RPMI7951 (cell line): ENCODE results near the gene ARHGDIA. TPM values are rescaled to one million over a fixed set of nuclear protein-coding genes. Genes with fewer than 3 reads are reported as not detected.
"Not testable (repeated sequence)": the region's sequence is repeated elsewhere in the genome, so short reads cannot be mapped to it uniquely, and the experiment has no call there.

Source experiments
- DNase-seq: peaks from one replicate; pipeline ENCODE4 v3.0.0-alpha.2; 2012; ENCODE audit warnings: low read depth
- total RNA-seq: library from RNA; depleted of rRNA; stranded (reverse); fragments of >200 nt; shearing (Covaris generic); gene quantifications from 2 replicates; pipeline ENCODE4 v1.2.3, GENCODE V29; 2014; rRNA removed

ARHGDIA gene
- 137 and 170 TPM in 2 replicates for total RNA-seq

DNA sequence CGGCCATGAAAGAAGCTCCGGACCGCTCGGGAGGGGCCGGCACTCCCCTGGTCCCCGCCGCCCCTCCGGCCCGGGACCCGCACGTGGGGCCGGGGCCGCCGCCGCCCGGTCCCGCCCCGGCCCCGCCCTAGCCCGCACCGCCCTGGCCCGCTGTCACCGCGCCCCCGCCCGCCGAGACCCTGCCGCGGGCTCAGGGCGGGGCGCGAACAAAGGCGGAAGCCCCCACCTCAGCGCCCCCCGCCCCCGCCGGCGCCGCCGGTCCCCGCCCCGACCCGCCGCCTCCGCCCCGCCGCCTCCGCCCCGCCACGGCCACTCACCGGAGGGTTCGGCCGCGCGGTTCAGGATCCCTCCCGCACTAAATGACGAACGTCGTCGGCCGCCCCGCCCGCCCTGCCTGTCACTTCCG, at the start of gene ARHGDIA:
Gene ARHGDIA (minus strand): TSS at position 357 of the 406 bp plus-strand sequence. CDS start 1,407 bp downstream, outside the sequence.
- no peak for DNase-seq

DNA sequence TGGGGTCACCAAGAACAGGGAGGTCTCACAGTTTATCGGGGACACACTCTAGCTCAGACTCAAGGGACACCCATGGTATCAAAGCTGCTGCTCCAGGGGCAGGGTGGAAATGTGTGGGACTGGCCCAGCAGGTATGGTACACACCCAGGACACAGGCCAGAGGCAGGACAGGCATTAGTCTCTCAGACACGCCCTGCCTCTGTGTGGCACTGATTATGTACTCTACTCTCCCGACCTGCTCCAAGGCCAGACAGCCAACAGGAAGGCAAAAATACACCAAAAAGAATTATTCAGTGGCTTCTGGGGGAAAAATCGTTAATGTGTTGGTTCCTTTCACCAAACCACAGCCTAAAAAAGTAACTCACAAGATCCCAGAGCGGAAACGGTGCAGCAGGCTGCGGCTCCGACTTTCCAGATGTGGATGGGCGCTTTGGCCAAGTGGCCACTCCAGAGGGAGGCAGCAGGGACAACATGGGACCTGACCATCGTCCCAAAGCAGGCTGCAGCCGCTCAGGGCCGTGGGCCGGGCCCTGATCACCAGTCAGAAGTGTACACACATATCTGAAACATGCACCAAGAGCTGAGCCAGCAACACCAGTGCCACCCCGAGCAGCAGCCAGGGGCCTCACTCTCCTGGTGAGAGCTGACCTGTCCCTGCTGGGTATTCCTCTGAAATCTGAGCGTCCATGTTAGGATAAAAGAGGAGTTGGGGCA, 47.9 kb upstream of the ARHGDIA start:
- DNase-seq, result no peak

DNA sequence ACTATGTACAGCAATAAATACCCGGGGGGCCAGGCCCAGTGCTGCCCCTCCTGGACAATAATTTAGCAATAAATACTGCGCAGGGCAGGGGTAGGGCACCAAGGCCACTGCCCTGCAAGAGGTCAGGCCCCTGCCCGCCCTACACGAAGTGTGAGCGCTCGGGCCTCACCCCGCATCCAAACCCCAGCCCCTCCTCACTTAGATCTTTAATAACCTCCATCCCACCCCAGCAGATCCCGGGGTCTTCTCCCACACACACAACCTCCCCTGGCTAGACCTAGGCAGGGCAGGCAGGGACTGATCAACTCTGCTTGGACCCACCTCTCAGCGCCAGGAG, 47.2 kb upstream of the ARHGDIA start:
- DNase-seq, result not testable (repeated sequence)

DNA sequence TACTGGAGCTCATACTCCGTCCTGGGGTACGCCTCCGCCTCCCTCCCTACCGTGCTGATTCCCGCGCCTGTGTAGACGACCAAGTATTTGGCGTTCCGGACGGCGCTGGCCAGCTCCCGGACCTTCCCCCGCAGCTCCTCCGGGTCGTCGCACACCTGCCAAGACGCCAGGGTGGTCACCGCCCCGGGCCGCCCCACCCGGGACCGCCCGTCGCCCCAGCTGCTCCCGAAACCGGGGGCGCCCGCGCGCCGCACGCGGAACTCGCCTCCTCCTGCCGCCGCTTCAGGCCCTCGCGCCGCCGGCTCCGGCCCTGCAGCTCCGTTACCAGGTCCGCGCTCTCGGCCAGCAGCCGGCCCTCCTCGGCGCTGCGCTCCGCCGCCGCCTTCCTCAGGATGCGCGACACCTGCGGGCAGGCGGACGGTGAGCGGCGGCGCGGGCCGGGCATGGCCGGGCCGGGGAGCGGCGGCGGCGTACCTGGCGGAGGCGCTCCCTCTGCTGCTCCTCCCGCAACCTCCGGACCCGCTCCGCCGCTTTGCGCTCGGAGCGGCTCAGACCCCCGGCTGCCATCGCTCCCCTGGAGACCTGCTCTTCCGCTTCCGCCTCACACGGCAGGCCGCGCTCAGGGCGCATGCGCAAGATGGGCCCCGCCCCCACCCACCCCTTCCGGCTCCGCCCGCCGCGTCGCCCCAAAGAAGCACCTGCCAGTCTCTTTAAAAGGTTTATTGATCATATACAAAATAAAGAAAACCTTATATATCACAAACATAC, 46.6 kb upstream of the ARHGDIA start, which contains the start of gene SIRT7:
Gene SIRT7 (minus strand): TSS at position 612 of the 768 bp plus-strand sequence. CDS start 45 bp downstream, at position 567.
- DNase-seq, result peak; percentile 63

DNA sequence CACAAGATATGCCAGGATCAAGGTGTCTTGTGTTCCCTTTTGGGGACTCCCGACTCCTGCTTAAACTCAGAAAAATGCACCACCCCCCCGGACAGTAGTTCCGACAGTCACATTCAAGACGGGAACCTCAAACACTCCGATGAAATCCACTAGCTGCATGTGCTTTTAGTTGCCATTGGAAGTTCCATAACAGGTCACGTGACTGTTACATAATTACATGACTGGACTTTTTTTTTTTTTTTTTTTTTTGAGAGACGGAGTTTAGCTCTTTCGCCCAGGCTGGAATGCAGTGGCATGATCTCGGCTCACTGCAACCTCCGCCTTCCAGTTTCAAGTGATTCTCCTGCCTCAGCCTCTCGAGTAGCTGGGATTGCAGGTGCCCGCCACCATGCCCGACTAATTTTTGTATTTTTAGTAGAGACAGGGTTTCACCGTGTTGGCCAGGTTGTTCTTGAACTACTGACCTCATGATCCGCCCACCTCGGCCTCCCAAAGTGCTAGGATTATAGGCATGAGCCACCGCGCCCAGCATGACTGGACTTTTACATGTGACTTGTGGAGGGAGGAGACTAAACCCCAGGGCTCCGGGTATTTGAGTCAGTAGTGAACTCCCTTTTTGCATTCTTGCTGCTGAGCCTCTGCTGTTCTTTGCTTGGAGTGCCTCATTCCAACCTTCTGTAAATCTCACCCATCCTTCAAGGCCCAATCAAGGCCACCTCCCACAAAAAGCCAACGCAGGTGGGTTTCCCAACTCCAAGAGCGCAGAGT, 45.3 kb upstream of the ARHGDIA start:
- peak; percentile 68 for DNase-seq

DNA sequence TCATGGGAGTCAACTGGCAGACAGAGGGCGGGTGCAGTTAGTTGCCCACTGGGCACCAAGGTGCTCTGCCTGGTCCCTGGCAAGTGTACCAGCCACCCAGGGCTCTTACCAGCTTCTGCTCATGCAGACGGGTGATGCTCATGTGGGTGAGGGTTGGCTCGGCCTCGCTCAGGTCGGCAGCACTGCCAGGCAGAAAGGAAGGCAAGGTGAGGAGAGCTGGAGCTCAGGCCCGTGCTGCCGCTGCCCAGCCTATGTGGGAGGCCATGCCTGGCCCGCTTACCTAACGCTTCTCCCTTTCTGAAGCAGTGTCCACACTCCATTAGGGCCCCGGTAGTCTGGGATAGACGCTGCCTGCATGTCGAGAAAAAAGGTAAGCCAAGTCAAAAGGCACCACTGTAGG, 44.2 kb upstream of the ARHGDIA start:
- no peak for DNase-seq

DNA sequence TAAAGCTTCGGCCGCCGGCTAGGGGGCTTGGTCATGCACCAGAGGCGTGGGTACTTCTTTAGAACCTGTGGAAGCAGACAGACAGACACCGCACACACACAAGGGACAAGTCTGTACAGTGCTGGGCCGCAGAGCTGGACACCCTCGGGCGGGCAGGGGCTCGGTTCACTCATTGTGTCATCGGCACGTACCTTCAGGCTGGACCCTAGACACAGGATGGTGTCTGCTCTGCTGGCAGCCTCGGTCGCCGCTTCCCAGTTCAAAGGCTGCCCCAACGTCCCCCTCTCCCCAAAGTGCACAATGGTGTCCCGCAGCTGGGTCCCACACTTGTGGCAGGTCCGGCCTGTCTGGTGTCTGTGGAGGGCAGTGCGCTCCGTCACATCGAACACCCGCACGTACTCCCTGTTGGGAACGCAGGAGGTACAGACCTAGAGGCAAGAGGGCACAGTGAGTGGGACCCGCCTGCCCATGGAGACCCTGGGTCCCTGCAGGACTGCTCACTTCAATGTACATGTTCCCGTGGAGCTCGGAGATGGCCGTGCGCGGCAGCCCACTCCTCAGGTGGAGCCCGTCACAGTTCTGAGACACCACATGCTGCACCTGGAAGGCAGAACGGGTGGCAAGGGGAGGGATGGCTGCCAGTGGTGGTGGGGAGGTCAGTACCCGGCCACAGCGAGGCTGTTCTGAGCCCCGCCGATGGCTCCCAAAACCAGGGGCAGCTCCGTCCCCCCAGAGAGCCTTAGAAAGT, 43.1 kb upstream of the ARHGDIA start:
- DNase-seq, result no peak

DNA sequence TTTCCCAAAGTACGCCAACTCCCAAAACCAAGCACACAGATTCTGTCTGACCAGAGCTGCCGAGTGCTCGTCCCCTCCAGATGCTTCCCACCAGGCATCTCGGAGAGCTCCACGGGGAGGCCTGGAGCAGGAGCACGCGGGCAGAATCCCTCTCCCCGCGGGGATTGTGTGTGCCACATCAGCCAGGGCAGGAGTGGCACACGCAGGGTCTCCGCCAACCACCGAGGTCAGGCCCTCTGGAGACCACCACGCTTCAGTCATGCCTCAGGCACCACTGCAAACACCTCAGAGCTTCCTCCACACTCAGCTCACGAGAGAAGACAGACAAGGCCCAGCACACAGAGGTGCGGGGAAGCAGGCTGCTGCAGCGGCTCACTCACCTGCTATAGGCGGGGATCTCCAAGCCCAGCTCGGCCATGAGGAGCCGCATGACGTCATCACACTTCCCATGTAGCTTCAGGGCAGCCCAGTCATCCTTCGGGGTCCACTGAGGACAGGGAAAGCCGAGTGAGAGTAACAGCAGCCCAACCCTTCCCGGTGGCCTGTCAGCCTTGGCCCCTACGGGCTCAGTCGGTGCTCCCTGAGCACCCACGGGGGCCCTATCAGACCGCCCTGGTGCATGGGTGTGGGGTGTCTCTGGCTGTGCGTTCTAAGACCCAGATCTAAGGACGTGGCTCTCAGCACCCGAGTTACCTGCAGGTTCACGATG, 42.4 kb upstream of the ARHGDIA start:
- DNase-seq, result no peak

DNA sequence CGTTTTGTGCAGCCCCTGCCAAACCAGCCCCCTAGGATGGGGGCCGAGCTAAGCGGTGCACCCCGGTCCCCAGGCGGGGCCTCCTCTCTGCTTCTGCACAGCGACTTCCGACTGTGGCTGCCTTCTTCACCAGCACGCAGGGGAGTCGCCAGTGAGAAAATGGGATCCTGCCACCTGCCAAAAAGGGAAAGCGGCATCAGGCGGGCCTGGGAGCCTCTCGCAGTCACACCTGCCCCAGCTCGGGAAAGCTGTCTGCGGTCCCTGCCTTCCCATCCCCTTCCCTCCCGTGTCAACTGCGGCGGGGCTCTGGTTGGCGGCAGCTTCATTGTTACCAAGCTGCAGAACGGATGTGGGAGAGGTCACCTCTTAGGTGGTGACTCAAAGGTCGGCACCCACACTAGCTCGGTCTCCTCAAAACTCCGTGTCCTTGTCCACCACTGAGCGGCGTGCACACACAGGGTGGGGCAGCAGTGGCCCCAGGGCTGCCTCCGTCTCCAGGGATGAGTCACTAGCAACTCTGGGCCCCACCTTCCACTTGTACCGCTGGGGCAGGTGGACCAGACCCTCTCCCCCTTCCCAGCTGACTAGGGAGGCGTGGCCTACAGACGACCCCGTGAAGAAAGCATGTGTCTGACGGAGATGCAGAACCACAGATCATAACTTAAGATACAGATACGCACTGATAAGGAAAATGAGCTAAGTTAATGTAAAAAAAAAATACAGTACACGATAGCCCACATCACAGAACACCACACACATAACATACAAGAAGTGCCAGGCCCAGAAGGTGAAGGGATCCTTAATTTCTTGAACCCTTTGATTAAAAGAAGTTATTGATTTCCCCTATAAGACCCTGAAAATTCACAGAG, 41.5 kb upstream of the ARHGDIA start:
- no peak for DNase-seq

DNA sequence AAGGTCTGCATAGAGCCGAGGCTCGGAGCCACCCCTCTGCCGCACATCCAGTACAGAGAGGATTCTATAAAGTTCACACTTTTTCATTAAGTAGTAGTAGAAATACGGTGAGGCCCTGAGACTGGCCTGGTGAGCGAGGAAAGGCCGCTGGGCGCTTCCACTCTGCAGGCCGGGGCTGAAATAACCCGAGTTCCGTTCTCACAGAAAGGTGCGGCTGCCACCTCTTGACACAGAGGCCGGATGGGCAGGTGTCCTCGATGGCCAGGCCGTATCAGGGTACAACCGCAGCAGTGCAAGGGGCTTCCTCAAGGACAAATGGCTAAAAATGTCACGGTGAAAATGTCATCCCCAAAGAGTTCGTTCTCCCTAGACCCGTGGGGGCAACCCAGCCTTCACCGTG, 40.8 kb upstream of the ARHGDIA start:
- no peak for DNase-seq

DNA sequence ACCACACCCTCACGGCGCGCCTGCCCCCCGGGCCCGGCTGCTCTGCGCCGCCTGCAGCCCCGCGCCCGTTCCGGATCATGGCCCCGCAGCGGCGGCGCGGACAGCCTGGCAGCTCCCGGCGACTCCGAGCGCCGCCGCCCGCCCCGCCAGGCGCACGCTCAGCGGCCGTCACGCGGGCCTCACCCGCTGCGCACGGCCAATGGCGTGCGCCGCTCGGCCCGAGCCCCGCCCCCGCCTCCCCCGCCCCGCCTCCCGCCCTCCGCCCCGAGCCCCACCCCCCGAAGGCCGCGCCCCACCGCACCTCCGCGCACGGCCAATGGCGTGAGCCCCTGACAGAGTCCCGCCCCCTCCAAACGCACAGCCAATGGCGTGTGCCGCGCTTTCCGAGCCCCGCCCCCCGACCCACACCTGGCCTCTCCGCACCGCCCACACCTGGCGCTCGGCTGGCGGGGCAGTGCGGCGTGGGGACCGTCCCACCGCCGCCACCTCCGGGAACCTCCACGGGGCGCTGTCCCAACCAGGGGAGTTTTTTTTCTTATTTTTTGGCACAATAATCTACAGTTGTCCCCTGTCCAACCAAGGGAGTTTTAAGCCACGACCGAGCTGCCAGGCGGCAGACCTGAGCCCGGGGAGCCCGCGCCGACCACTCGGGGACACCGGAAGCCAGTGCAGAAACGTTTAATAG, 40.3 kb upstream of the ARHGDIA start, which contains the start of gene PCYT2:
Gene PCYT2 (minus strand): TSS at position 123 of the 685 bp plus-strand sequence. CDS start 44 bp downstream, at position 79.
- DNase-seq, result peak; percentile 74

DNA sequence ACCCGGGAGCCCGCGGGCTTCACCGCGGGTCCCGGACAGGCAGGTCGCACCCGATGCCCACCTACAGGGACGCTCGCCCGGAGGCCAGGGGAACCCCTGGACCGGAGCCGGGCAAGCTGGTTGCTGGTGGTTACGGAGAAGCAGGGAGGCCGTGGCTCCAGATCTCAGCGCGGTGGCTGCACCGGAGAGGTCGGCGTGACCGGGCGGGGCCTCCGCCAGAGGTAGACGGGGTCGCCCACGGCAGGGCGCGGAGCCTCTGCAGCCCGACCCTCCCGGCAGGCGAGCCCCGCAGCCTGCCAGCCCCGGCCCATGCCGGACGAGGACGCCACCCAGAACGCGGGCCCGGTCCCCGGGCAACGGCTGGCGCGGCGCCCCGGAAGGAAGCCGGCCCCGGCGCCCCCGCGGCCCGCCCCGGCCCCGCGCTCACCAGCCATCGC, 39.7 kb upstream of the ARHGDIA start:
- DNase-seq, result no peak

DNA sequence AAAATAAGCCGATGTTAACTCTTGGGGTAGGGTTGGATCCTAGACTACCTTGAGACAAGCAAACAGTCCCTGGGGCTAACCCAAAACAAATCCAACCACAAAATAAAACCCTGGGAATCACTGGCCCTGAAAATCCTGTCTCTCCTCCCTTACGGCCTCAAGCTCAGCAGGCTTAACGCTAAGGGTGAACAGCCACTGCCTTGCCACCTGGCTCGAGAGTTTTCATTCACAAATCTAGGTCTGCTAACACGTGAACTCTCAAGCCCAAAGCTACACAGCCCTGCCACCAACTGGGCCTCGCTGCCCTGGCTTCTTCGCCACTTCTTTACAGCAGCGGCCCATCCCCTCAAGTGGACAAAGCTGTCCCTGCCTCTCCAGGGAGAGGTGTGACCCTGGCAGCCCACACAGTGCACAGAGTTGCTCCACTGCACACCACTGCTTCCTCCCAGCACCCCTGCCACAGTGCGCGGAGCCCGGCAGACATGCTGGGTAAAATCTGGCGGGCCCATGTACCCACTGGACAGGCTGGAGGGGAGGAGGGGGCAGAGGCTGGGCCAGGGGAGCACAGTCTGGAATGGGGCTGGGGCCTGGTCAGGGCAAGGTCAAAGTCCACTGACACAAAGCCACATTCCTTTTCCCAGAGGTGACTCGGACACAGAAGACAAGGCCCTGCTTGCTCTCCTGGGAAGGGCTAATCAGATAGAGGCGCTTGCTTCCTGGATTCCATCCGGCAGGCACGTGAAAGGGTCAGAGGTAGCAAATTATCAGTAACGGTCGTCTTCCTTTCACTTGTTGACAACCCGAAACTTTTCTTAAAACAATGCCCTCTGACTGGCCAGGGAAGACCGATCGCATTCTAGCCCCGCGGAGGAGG, 39.1 kb upstream of the ARHGDIA start:
- DNase-seq, result no peak

DNA sequence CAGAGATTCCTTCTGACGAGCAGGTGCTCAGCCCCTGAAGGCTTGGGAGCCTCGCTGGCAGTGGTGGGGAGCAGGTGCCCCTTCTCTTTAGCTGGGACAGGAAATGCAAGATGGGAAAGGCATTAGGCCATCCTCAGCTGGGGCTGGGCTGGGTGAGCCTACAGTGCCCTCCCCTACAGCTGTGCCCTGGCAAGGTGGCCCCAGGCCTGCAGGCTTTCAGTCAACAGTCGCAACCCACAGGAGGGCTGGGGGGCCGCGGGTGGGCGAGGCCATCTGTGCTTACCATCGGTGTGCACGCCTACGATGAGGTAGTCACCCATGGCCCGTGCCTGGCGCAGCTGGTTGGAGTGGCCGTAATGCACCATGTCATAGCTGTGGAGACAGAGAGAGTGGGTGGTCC, 38.1 kb upstream of the ARHGDIA start:
- DNase-seq, result no peak

DNA sequence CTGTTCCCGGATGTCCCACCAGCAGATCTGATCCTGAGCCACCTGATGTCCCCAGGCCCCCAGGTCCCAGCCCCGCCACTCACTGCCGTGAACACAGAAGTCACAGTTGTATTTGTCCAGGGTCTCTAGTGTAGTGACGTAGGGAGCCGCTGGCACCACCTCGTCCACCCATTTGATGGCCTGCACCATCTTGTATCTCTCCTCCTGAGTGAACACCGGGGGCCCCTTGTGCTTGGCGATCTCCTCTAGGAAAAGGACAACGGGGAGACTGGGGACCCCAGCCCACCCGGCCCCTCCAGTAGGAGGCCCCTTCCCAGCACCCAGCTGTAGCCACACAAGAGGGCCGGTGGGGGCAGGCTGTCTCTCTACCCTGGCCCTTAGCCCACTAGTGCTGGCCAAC, 37.7 kb upstream of the ARHGDIA start:
- no peak for DNase-seq

DNA sequence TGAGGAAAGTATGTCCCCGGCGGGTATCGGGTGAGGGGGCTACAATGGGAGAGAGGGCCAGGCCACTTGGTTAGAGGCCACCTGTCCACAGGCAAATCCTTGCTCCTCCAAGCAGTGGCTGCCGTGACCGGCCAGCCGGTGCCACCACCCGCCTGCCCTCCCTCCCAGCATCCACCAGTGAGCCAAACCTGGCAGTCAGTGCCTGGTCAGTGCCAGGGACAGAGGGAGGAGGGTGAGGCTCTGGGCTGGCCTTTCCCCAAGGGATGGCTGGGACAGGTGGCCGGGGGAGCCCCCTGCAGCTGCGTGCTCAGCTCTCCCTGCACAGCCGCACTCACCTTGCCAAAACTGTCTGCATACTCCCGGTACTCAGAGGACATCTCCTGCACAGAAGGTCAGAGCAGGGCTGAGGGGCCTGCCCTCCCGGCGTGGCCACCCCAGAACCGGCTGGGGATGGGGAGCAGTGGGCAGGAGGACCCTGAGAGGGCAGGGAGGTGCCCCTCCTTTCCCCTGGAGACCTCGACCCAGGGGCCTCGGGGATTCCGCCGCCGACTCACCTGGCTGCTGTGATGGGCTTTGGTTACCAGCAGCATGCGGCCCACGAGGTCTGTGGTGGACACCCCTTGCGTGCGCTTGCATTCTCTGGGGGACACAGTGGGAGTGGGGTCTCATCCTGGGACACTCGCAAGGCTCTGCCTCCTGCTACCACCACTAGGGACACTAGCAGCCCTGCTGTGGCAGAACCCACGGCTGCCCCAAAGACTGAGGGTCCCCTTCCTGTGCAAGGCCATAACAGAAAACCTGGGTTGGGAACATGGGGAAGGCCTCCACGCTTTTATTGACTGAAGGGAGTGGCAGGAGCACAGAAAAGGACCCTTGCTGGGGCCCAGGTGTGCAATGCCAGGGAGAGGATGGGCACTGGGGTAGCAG, 36.3 kb upstream of the ARHGDIA start:
- DNase-seq, result no peak
